ENCODE data around the gene ANKRD52.
A peak's percentile ranks its signal among the peaks of the same experiment; 100 is the strongest.

ANKRD52 gene

GRCh38 chr12:56221232-56221756 is 36.9 kb downstream of the ANKRD52 start:
- TF ChIP-seq GLIS3 (CRISPR knock-in tag; IDR thresholded peaks at IDR 0.05) (no peak), SNAI2 (CRISPR knock-in tag; IDR thresholded peaks at IDR 0.05) (no peak), PATZ1 (CRISPR knock-in tag; IDR thresholded peaks at IDR 0.05; ENCODE audit: borderline replicate concordance) (0 out of 2 replicates have a peak, but pooled peaks have one; percentile 44), ZFP30 (CRISPR knock-in tag; IDR thresholded peaks at IDR 0.05) (no peak), CREB5 (CRISPR knock-in tag; IDR thresholded peaks at IDR 0.05; ENCODE audit: low read depth) (no peak)
- ATAC-seq: peak; percentile 59

GRCh38 chr12:56220611-56221231 is 37.5 kb downstream of the ANKRD52 start:
- ATAC-seq: no peak
- TF ChIP-seq ZFP3 (CRISPR knock-in tag; IDR thresholded peaks at IDR 0.05) (no peak), TCF4 (CRISPR knock-in tag; IDR thresholded peaks at IDR 0.05; ENCODE audit: borderline replicate concordance) (no peak), RARB (CRISPR knock-in tag; IDR thresholded peaks at IDR 0.05) (no peak), BACH2 (CRISPR knock-in tag; IDR thresholded peaks at IDR 0.05; ENCODE audit: borderline replicate concordance) (no peak), ZNF70 (CRISPR knock-in tag; IDR thresholded peaks at IDR 0.05) (no peak), ZNF565 (CRISPR knock-in tag; conservative IDR thresholded peaks at IDR 0.05; ENCODE audit: low read depth) (no peak), PPARA (CRISPR knock-in tag; IDR thresholded peaks at IDR 0.05; ENCODE audit: borderline replicate concordance) (no peak), SNAI2 (CRISPR knock-in tag; IDR thresholded peaks at IDR 0.05) (no peak), POU6F1 (CRISPR knock-in tag; IDR thresholded peaks at IDR 0.05; ENCODE audit: borderline replicate concordance, low read depth) (no peak), GLIS3 (CRISPR knock-in tag; IDR thresholded peaks at IDR 0.05) (no peak), ISL1 (CRISPR knock-in tag; IDR thresholded peaks at IDR 0.05) (no peak), ZFP30 (CRISPR knock-in tag; IDR thresholded peaks at IDR 0.05) (no peak), CSRNP3 (CRISPR knock-in tag; IDR thresholded peaks at IDR 0.05) (no peak), PATZ1 (CRISPR knock-in tag; IDR thresholded peaks at IDR 0.05; ENCODE audit: borderline replicate concordance) (no peak), CREB5 (CRISPR knock-in tag; IDR thresholded peaks at IDR 0.05; ENCODE audit: low read depth) (no peak), TSHZ2 (CRISPR knock-in tag; IDR thresholded peaks at IDR 0.05) (no peak)

Measured in SK-N-SH treated with all-trans-retinoic acid at 6 μM for 48 hours (cell line).